ENCODE measurements around the gene CD200R1L. TPM values are rescaled to one million over a fixed set of nuclear protein-coding genes. Genes with fewer than 3 reads are reported as not detected.

CD200R1L gene
- total RNA-seq, 1 experiment from 2014 or later = not detected

DNA sequence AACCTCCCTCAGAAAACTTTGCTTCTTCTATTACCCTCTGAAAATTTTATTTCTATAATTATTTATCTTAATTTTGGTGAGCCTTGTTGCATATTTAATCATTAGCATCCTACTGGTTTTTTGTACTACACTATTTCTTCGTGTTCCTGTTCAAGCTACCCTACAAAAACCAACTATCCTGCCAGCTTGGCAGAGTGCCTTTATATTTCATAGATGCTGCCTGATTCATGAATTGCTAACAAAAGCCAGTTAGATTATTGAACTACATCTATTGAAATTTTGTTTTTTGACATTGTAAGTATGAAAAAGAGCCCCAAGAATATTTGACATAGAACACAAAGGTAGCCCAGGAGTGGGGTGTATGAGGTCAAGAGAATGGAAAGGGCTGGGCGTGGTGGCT is 78.9 kb downstream of the CD200R1L start:
- DNase-seq (ENCODE audit: low read depth) = no peak

DNA sequence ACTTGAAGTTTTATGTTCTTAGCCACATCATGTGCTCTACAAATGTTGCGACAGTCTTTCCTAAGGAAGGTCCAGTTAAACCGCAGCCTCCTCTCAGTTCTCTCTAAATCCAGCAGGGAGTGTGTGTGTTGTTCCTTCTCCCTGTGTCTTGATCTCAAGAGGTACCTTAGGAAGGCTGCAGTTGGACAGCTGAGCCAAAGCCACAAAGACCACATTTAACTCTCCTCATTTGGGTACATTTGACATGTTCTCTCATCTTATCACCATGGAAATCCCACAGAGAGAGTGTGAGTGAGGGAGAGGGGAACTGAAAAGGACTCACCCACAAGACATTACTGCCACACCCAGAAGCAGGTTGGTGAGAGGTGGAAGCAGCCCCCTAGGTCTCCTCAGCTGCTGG is 79.5 kb downstream of the CD200R1L start:
- no peak for DNase-seq (ENCODE audit: low read depth)

Other genes with a start within 250 kb of the CD200R1L start
- gene CCDC80, start 205.7 kb downstream of the CD200R1L start, total RNA-seq (2014; rRNA removed; shearing (Covaris generic)) = 60.9 and 77.8 TPM in 2 replicates
- gene CD200R1, start 128.2 kb upstream of the CD200R1L start, total RNA-seq (2014; rRNA removed; shearing (Covaris generic)) = 0.09 TPM in 1 of 2 replicates, not detected in the other
- gene GTPBP8, start 144.1 kb upstream of the CD200R1L start, total RNA-seq (2014; rRNA removed; shearing (Covaris generic)) = 49.3 and 94.4 TPM in 2 replicates